HG03575 (cell line): Measurements from ENCODE around the gene TMEM182.

ENCODE experiments used
- ATAC-seq: cut with Tn5 transposase; IDR thresholded peaks from one replicate; pipeline ENCODE4 v1.9.1; 2021; ENCODE audit not compliant: unreplicated experiment, insufficient number of reproducible peaks, low FRiP score; ENCODE audit errors: extremely low read depth

TMEM182 gene

GRCh38 chr2:102841107-102841840, 79.4 kb downstream of the TMEM182 start:
- no peak for ATAC-seq

GRCh38 chr2:102843764-102844443, 82.1 kb downstream of the TMEM182 start:
- no peak for ATAC-seq

DNA sequence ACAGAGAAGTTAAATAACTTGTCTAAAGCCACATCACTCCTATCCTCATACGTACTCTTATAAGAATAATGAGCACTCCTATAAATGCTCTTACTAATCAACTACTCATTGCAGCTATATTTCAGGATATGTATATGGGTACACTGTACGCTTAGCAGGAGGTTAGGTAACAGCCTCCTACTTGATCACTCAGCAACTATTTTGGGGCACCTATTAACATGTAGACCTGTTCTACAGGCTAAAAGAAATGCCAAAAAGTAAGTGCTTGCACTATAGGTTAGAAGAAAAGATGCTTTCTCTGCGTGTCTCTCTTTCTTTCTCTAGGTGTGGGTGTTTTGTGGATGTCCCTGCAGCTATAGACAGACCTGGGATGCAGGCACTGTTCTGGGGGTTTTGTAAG, 83.1 kb downstream of the TMEM182 start:
- no peak for ATAC-seq

- no peak for ATAC-seq
Observed at GRCh38 chr2:102848366-102848839, 86.6 kb downstream of the TMEM182 start.

DNA sequence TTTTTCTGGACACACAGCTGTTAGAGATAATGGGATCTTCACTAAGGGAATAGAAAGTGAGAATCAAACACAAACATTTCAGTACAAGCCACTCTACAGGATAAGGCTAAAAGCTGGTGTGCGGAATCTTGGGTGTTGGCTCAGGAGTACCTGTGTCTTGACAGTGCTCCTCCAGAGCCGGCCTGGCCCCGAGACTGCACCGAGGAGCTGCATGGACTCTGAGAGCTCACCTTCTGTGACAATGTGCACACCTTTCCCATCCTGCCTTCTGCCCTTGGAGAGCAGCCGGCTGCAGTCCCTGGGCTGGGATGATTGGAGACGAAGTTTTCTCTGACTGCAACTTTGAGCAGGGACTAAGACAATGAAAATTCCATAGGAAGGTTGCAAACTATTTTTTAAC, 89.1 kb downstream of the TMEM182 start:
- ATAC-seq, result no peak

DNA sequence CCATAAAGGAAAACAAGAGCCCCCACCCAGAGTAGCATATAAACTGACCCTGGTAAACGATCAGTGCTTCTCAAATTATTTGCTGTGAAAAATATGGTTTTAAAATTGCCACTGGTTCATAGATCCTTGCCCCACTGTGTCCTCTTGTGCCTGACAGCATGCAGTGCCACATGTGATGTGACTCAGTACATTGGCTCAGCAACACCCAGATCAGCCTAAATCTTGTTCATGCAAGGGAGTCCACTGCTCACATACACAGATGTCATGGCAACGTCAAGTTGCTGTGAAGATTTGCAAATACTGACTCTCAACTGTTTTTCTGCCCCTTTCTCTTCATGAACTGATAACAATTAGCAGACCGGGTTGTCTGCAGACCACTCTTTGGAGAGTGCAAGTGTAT, 91.0 kb downstream of the TMEM182 start:
- ATAC-seq, result no peak
